HepG2 (cell line): ENCODE results near the gene SCARF1. TPM values are rescaled to one million over a fixed set of nuclear protein-coding genes. Genes with fewer than 3 reads are reported as not detected.

Source experiments
- CEBPB ChIP-seq: IDR thresholded peaks from 2 replicates; pipeline ENCODE4 v1.6.1; 2011; ENCODE audit warnings: low read depth, low read length, improper control_type of control experiment, borderline replicate concordance
- EED ChIP-seq: sonication (generic); formaldehyde crosslinking; IDR thresholded peaks from 2 replicates; pipeline ENCODE4 v1.5.0; 2020; ENCODE audit warnings: mild to moderate bottlenecking, missing genetic modification reagents
- FOXJ3 ChIP-seq: sonication (generic); formaldehyde crosslinking; IDR thresholded peaks from 2 replicates; pipeline ENCODE4 v1.4.0; 2020; ENCODE audit warnings: missing genetic modification reagents, mild to moderate bottlenecking, borderline replicate concordance
- GABPB1 ChIP-seq: IDR thresholded peaks from 2 replicates; pipeline ENCODE4 v1.6.1; 2016; ENCODE audit warnings: mild to moderate bottlenecking, missing genetic modification reagents, moderate library complexity, missing compliant biosample characterization
- ISL2 ChIP-seq: sonication (generic); formaldehyde crosslinking; IDR thresholded peaks from 2 replicates; pipeline ENCODE4 v1.5.0; 2020; ENCODE audit warnings: missing genetic modification reagents
- RARA ChIP-seq: IDR thresholded peaks from 2 replicates; pipeline ENCODE4 v1.6.1; 2016; ENCODE audit warnings: missing genetic modification reagents, missing compliant biosample characterization
- SRSF1 ChIP-seq: fragments of 200-400 bp; formaldehyde crosslinking; optimal IDR thresholded peaks from 2 replicates; pipeline ENCODE3; 2017; ENCODE audit warnings: mild to moderate bottlenecking, low read depth, low read length, moderate library complexity
- ZNF225 ChIP-seq: sonication (generic); formaldehyde crosslinking; IDR thresholded peaks from 2 replicates; pipeline ENCODE4 v1.4.0; 2020; ENCODE audit warnings: mild to moderate bottlenecking, missing genetic modification reagents
- ZNF234 ChIP-seq: sonication (generic); formaldehyde crosslinking; conservative IDR thresholded peaks from 2 replicates; pipeline ENCODE4 v1.5.1; 2020; ENCODE audit warnings: mild to moderate bottlenecking, missing genetic modification reagents
- ZNF761 ChIP-seq: sonication (generic); formaldehyde crosslinking; conservative IDR thresholded peaks from 2 replicates; pipeline ENCODE4 v1.4.0; 2020; ENCODE audit warnings: mild to moderate bottlenecking, missing genetic modification reagents
- polyA plus RNA-seq, 8 experiments: library from polyadenylated mRNA; depleted of rRNA in 3 of 8; stranded (reverse) in 7 of 8; unstranded in 1 of 8; fragments of >200 nt; fragmentation: Illumina TruSeq in 4 of 8; extraction: Trizol in 4 of 8; gene quantifications; 2 replicates each; pipeline versions ENCODE4 v1.2.1 to v1.2.3, GENCODE V29; 2011 to 2016; ENCODE audit warnings: low read depth in 4 of 8, missing spikeins in 1 of 8, mixed read lengths in 1 of 8; ENCODE audit not compliant: insufficient read depth in 1 of 8
- total RNA-seq, 5 experiments: library from RNA; depleted of rRNA; stranded (reverse); fragments of >200 nt; fragmentation: Illumina TruSeq; extraction: Trizol; gene quantifications; 2 replicates each; pipeline ENCODE4 v1.2.3, GENCODE V29; 2016; ENCODE audit warnings: low read depth in 1 of 5
- TF ChIP-seq, protein P1 (sequence below): sonication (generic); formaldehyde crosslinking; IDR thresholded peaks from 2 replicates; pipeline ENCODE4 v1.4.0; 2020; ENCODE audit warnings: low read depth, mild to moderate bottlenecking, missing genetic modification reagents
- TF ChIP-seq, protein P2 (sequence below): sonication (generic); formaldehyde crosslinking; IDR thresholded peaks from 2 replicates; pipeline ENCODE4 v1.8.0; 2022; ENCODE audit warnings: missing genetic modification reagents, mild to moderate bottlenecking, inconsistent platforms, borderline replicate concordance
- TF ChIP-seq, protein P3 (sequence below): IDR thresholded peaks from 2 replicates; pipeline ENCODE4 v1.6.1; 2016; ENCODE audit warnings: low read depth, missing genetic modification reagents, missing compliant biosample characterization
- TF ChIP-seq, protein P4 (sequence below): IDR thresholded peaks from 2 replicates; pipeline ENCODE4 v1.6.1; 2016; ENCODE audit warnings: missing genetic modification reagents, missing compliant biosample characterization
- TF ChIP-seq, protein P5 (sequence below): sonication (generic); formaldehyde crosslinking; IDR thresholded peaks from 2 replicates; pipeline ENCODE4 v1.8.1; 2022; ENCODE audit warnings: mild to moderate bottlenecking, missing genetic modification reagents

The SCARF1 gene
- total and polyA plus RNA-seq, 2 of the 13 experiments (the other 11 are each of a cell fraction or from before 2014, with no cell fraction given), result 0.24 to 0.71 TPM

DNA sequence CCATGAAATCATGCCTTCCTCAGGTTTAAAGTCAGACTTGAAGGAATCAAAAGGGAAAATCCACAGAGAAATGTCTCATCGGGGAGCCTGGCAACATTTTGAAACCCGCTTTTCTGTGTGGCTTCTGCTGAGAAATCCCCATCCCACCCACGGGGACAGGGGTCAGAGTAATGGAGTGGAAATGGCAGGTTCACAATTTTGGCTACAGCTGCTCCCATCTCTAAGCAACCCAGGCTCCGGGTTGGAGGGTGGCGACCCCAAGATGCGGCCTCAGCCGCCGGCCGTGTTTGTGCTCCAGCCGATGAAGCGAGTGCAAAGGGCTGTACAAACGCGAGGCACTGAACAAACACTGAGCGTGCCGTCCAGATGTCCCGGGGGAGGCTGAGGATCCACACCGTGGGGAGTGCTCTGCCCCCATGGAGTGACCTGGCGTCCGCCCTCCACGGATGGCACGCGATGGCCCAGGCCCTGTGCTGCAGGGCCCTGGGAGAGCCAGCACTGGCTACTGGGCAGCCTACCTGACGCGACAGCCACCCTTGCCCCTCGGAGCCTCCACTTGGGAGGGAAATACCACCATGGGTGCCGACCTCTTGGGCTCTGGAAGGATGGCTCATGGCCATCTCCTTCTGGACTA lies 39.1 kb downstream of the SCARF1 start (continued):
- TF ChIP-seq, protein P1, sequence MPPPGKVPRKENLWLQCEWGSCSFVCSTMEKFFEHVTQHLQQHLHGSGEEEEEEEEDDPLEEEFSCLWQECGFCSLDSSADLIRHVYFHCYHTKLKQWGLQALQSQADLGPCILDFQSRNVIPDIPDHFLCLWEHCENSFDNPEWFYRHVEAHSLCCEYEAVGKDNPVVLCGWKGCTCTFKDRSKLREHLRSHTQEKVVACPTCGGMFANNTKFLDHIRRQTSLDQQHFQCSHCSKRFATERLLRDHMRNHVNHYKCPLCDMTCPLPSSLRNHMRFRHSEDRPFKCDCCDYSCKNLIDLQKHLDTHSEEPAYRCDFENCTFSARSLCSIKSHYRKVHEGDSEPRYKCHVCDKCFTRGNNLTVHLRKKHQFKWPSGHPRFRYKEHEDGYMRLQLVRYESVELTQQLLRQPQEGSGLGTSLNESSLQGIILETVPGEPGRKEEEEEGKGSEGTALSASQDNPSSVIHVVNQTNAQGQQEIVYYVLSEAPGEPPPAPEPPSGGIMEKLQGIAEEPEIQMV (CRISPR knock-in tag), result no peak
- TF ChIP-seq ZNF234 (CRISPR knock-in tag) (no peak), RARA (CRISPR knock-in tag) (peak; percentile 54; the same call in 1 of the 2 replicates), GABPB1 (CRISPR knock-in tag) (peak; percentile 44), SRSF1 (no peak), FOXJ3 (no peak), ZNF761 (CRISPR knock-in tag) (no peak), ZNF225 (no peak), CEBPB (no peak), EED (CRISPR knock-in tag) (no peak), ISL2 (no peak)
- TF ChIP-seq, protein P2, sequence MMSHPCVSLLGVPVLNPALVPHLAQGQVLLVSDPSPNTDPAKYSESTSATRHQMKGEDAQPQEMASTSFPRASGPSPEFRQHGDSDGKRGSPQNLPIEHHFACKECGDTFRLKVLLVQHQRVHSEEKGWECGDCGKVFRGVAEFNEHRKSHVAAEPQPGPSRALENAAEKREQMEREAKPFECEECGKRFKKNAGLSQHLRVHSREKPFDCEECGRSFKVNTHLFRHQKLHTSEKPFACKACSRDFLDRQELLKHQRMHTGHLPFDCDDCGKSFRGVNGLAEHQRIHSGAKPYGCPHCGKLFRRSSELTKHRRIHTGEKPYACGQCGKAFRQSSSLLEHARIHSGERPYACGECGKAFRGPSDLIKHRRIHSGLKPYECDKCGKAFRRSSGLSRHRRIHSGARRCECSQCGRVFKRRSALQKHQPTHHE, result no peak
- TF ChIP-seq, protein P3, sequence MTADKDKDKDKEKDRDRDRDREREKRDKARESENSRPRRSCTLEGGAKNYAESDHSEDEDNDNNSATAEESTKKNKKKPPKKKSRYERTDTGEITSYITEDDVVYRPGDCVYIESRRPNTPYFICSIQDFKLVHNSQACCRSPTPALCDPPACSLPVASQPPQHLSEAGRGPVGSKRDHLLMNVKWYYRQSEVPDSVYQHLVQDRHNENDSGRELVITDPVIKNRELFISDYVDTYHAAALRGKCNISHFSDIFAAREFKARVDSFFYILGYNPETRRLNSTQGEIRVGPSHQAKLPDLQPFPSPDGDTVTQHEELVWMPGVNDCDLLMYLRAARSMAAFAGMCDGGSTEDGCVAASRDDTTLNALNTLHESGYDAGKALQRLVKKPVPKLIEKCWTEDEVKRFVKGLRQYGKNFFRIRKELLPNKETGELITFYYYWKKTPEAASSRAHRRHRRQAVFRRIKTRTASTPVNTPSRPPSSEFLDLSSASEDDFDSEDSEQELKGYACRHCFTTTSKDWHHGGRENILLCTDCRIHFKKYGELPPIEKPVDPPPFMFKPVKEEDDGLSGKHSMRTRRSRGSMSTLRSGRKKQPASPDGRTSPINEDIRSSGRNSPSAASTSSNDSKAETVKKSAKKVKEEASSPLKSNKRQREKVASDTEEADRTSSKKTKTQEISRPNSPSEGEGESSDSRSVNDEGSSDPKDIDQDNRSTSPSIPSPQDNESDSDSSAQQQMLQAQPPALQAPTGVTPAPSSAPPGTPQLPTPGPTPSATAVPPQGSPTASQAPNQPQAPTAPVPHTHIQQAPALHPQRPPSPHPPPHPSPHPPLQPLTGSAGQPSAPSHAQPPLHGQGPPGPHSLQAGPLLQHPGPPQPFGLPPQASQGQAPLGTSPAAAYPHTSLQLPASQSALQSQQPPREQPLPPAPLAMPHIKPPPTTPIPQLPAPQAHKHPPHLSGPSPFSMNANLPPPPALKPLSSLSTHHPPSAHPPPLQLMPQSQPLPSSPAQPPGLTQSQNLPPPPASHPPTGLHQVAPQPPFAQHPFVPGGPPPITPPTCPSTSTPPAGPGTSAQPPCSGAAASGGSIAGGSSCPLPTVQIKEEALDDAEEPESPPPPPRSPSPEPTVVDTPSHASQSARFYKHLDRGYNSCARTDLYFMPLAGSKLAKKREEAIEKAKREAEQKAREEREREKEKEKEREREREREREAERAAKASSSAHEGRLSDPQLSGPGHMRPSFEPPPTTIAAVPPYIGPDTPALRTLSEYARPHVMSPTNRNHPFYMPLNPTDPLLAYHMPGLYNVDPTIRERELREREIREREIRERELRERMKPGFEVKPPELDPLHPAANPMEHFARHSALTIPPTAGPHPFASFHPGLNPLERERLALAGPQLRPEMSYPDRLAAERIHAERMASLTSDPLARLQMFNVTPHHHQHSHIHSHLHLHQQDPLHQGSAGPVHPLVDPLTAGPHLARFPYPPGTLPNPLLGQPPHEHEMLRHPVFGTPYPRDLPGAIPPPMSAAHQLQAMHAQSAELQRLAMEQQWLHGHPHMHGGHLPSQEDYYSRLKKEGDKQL, result no peak
- TF ChIP-seq, protein P4, sequence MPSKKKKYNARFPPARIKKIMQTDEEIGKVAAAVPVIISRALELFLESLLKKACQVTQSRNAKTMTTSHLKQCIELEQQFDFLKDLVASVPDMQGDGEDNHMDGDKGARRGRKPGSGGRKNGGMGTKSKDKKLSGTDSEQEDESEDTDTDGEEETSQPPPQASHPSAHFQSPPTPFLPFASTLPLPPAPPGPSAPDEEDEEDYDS (CRISPR knock-in tag), result 0 out of 2 replicates have a peak, but pooled peaks have one; percentile 32
- TF ChIP-seq, protein P5, sequence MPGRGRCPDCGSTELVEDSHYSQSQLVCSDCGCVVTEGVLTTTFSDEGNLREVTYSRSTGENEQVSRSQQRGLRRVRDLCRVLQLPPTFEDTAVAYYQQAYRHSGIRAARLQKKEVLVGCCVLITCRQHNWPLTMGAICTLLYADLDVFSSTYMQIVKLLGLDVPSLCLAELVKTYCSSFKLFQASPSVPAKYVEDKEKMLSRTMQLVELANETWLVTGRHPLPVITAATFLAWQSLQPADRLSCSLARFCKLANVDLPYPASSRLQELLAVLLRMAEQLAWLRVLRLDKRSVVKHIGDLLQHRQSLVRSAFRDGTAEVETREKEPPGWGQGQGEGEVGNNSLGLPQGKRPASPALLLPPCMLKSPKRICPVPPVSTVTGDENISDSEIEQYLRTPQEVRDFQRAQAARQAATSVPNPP (CRISPR knock-in tag), result no peak
